Caco-2 (cell line): ENCODE data around the gene CDHR1. TPM values are rescaled to one million over a fixed set of nuclear protein-coding genes. Genes with fewer than 3 reads are reported as not detected.

ENCODE experiments used
- BruUV-seq: library from RNA; stranded (reverse); fragments of 400-500 nt; replicated peaks from 2 replicates; lab custom pipeline; 2021; lab: Mats Ljungman, UMichigan
- CTCF ChIA-PET: fragments of 300-600 bp; sonication (Branson Sonifier 250); formaldehyde crosslinking; loops from one replicate; lab custom pipeline; 2022; ENCODE audit warnings: antibody characterized with exemption; lab: Charles Lee
- POLR2A ChIA-PET: fragments of 300-600 bp; sonication (Branson Sonifier 250); formaldehyde crosslinking; loops from one replicate; lab custom pipeline; 2022; ENCODE audit warnings: antibody characterized with exemption; lab: Charles Lee
- DNase-seq, 2 experiments: peaks; one replicate each; pipeline versions ENCODE4 v3.0.0 to v3.0.0-alpha.2; 2020 to 2022
- H3K27me3 ChIP-seq: replicated peaks from 2 replicates; pipeline ENCODE4 v1.6.0; 2011; ENCODE audit warnings: low read length; ENCODE audit not compliant: control insufficient read depth, insufficient read depth
- H3K36me3 ChIP-seq: 2 replicates; pipeline ENCODE4 v1.5.1; 2011; ENCODE audit warnings: low read length; ENCODE audit not compliant: control insufficient read depth, insufficient read depth
- H3K4me1 ChIP-seq: fragments of 250-450 bp; sonication (Bioruptor Pico); 2 replicates; pipeline ENCODE4 v1.5.1; 2020; ENCODE audit warnings: mild to moderate bottlenecking
- H3K4me3 ChIP-seq: 2 replicates; pipeline ENCODE4 v1.5.1; 2011; ENCODE audit warnings: low read depth, mild to moderate bottlenecking, control low read depth, low read length
- H3K9me3 ChIP-seq: fragments of 250-450 bp; sonication (Bioruptor Pico); 2 replicates; pipeline ENCODE4 v1.5.1; 2020; ENCODE audit warnings: mild to moderate bottlenecking, moderate library complexity
- H3K27ac Mint-ChIP-seq: one replicate; pipeline ENCODE4 v1.8.0; 2022; ENCODE audit warnings: mixed read lengths; ENCODE audit not compliant: unreplicated experiment
- H3K27me3 Mint-ChIP-seq: one replicate; pipeline ENCODE4 v1.8.0; 2022; ENCODE audit warnings: mixed read lengths; ENCODE audit not compliant: insufficient read depth, unreplicated experiment
- H3K36me3 Mint-ChIP-seq: one replicate; pipeline ENCODE4 v1.8.0; 2022; ENCODE audit warnings: mild to moderate bottlenecking, mixed read lengths; ENCODE audit not compliant: insufficient read depth, unreplicated experiment
- H3K4me1 Mint-ChIP-seq: one replicate; pipeline ENCODE4 v1.8.0; 2022; ENCODE audit warnings: low read depth, mixed read lengths; ENCODE audit not compliant: unreplicated experiment
- H3K4me3 Mint-ChIP-seq: one replicate; pipeline ENCODE4 v1.8.0; 2022; ENCODE audit warnings: mild to moderate bottlenecking, moderate library complexity, mixed read lengths; ENCODE audit not compliant: unreplicated experiment
- H3K9me3 Mint-ChIP-seq: one replicate; pipeline ENCODE4 v1.8.0; 2022; ENCODE audit warnings: mixed read lengths; ENCODE audit not compliant: unreplicated experiment
- CTCF ChIP-seq, 2 experiments: fragments of 200-600 bp in 1 of 2; IDR thresholded peaks; 1 replicate in 1 of 2; 2 replicates in 1 of 2; pipeline versions ENCODE4 v1.5.1 to v1.8.0; 2011 to 2022; ENCODE audit warnings: antibody characterized with exemption in 1 of 2, control low read depth in 1 of 2, inconsistent platforms in 1 of 2, low read depth in 1 of 2, low read length in 1 of 2, mild to moderate bottlenecking in 1 of 2, moderate library complexity in 1 of 2; ENCODE audit not compliant: insufficient read depth in 1 of 2, severe bottlenecking in 1 of 2, unreplicated experiment in 1 of 2
- intact Hi-C: fragments of 100-400 bp; cut with micrococcal nuclease; formaldehyde crosslinking; loops from one replicate; pipeline ENCODE4 v1.10.0; 2022; ENCODE audit not compliant: unreplicated experiment
- total RNA-seq: library from RNA; stranded (reverse); gene quantifications from 2 replicates; pipeline ENCODE4 v1.2.3, GENCODE V29; 2022

Gene CDHR1
- total RNA-seq, 1 experiment from 2014 or later = not detected

GRCh38 chr10:84175436-84175835, 18.9 kb upstream of the CDHR1 start:
- no peaks in the 10 kb centered on the region for H3K4me1 ChIP-seq
- BruUV-seq = no TSS peak
- Mint-ChIP-seq H3K4me1 (no peaks in the 10 kb centered on the region), H3K27me3 (peaks cover 3% of the 10 kb centered on the region), H3K27ac (no peak overlapping the region), H3K4me3 (no peak overlapping the region), H3K36me3 (no peaks in the 10 kb centered on the region), H3K9me3 (no peaks in the 10 kb centered on the region)
- DNase-seq = no peak
- TF ChIP-seq CTCF (IDR thresholded peaks at IDR 0.05; ENCODE audit: insufficient read depth in 1 of 2, low read depth in 1 of 2, low read length in 1 of 2, severe bottlenecking in 1 of 2, unreplicated experiment in 1 of 2) = no peak
- intact Hi-C loops = no loop called here
- H3K27me3 ChIP-seq = no peaks in the 10 kb centered on the region
- CTCF ChIA-PET = no interaction called here
- POLR2A ChIA-PET = no interaction called here
- H3K9me3 ChIP-seq = no peaks in the 10 kb centered on the region
- no peaks in the 10 kb centered on the region for H3K36me3 ChIP-seq
- no peak overlapping the region for H3K4me3 ChIP-seq

GRCh38 chr10:84176351-84176750, 18.0 kb upstream of the CDHR1 start:
- H3K27me3 Mint-ChIP-seq = no peaks in the 10 kb centered on the region
- no peak for DNase-seq
- POLR2A ChIA-PET = no interaction called here
- no peaks in the 10 kb centered on the region for H3K4me1 Mint-ChIP-seq
- intact Hi-C loops = no loop called here
- H3K27ac Mint-ChIP-seq = no peak overlapping the region
- CTCF ChIA-PET = no interaction called here
- no peaks in the 10 kb centered on the region for H3K9me3 ChIP-seq
- H3K4me1 ChIP-seq = no peaks in the 10 kb centered on the region
- TF ChIP-seq CTCF (IDR thresholded peaks at IDR 0.05; ENCODE audit: insufficient read depth in 1 of 2, low read depth in 1 of 2, low read length in 1 of 2, severe bottlenecking in 1 of 2, unreplicated experiment in 1 of 2) = no peak
- H3K9me3 Mint-ChIP-seq = no peaks in the 10 kb centered on the region
- no peak overlapping the region for H3K4me3 Mint-ChIP-seq
- no peaks in the 10 kb centered on the region for H3K27me3 ChIP-seq
- H3K4me3 ChIP-seq = no peak overlapping the region
- BruUV-seq = no TSS peak
- H3K36me3 Mint-ChIP-seq = no peaks in the 10 kb centered on the region
- no peaks in the 10 kb centered on the region for H3K36me3 ChIP-seq

- ChIA-PET POLR2A (no interaction called here), CTCF (no interaction called here)
- no TSS peak for BruUV-seq
- Histone ChIP-seq H3K4me1 (no peaks in the 10 kb centered on the region), H3K4me3 (no peak overlapping the region), H3K9me3 (no peaks in the 10 kb centered on the region), H3K27me3 (no peaks in the 10 kb centered on the region), H3K36me3 (no peaks in the 10 kb centered on the region)
- intact Hi-C loops = no loop called here
- no peak for TF ChIP-seq CTCF (IDR thresholded peaks at IDR 0.05; ENCODE audit: insufficient read depth in 1 of 2, low read depth in 1 of 2, low read length in 1 of 2, severe bottlenecking in 1 of 2, unreplicated experiment in 1 of 2)
- Mint-ChIP-seq H3K27me3 (no peaks in the 10 kb centered on the region), H3K27ac (no peak overlapping the region), H3K9me3 (no peaks in the 10 kb centered on the region), H3K4me3 (no peak overlapping the region), H3K4me1 (no peaks in the 10 kb centered on the region), H3K36me3 (no peaks in the 10 kb centered on the region)
- no peak for DNase-seq
Observed at GRCh38 chr10:84176836-84177474, 17.4 kb upstream of the CDHR1 start.
